HCT116 (cell line): ENCODE results near the gene MUC4. TPM values are rescaled to one million over a fixed set of nuclear protein-coding genes. Genes with fewer than 3 reads are reported as not detected.
"Not testable (repeated sequence)": the region's sequence is repeated elsewhere in the genome, so short reads cannot be mapped to it uniquely, and the experiment has no call there.

Experiments
- ATAC-seq: fragments of 200-7000 bp; cut with Tn5 transposase; 2 replicates; pipeline ENCODE4 v1.9.1; 2020; ENCODE audit warnings: mild to moderate bottlenecking, moderate library complexity
- BruUV-seq: library from RNA; stranded (reverse); fragments of 400-500 nt; replicated peaks from 2 replicates; lab custom pipeline; 2021; lab: Mats Ljungman, UMichigan
- CTCF ChIA-PET: fragments of 300-600 bp; sonication (Branson Sonifier 250); formaldehyde crosslinking; loops from one replicate; lab custom pipeline; 2021; ENCODE audit warnings: antibody characterized with exemption; lab: Charles Lee
- POLR2A ChIA-PET: fragments of 300-600, 350-600 bp; sonication (Branson Sonifier 250); formaldehyde crosslinking; loops from one replicate; lab custom pipeline; 2021; ENCODE audit warnings: antibody characterized with exemption; lab: Charles Lee
- RAD21 ChIA-PET, 2 experiments: fragments of 300-600 bp; sonication (Branson Sonifier 250); formaldehyde crosslinking; loops; one replicate each; lab custom pipeline; 2023; ENCODE audit warnings: low total read pairs in 2 of 2; ENCODE audit not compliant: uncharacterized antibody in 2 of 2, unreplicated experiment in 2 of 2, low non-redundant PET in 1 of 2; lab: Charles Lee
- DNase-seq: peaks from one replicate; pipeline ENCODE4 v3.0.0-alpha.2; 2010; ENCODE audit warnings: low read depth, low spot score
- H2AFZ ChIP-seq: fragments of 200-600 bp; shearing (Covaris generic), sonication (generic); 2 replicates; pipeline ENCODE4 v1.6.1; 2017; ENCODE audit warnings: low read depth, mixed run types, mixed read lengths, antibody characterized with exemption, low read length; ENCODE audit not compliant: poor library complexity, severe bottlenecking
- H3K27ac ChIP-seq: 2 replicates; pipeline ENCODE4 v1.5.1; 2012; ENCODE audit warnings: low read depth, low read length
- H3K27me3 ChIP-seq: fragments of 200-600 bp; sonication (generic); 2 replicates; pipeline ENCODE4 v1.6.1; 2016; ENCODE audit warnings: mixed run types, low read length, mixed read lengths; ENCODE audit not compliant: insufficient read depth
- H3K36me3 ChIP-seq, 2 experiments: fragments of 200-500 bp in 1 of 2; fragments of 200-600 bp in 1 of 2; sonication (Bioruptor generic) in 1 of 2; sonication (generic) in 1 of 2; 2 replicates each; pipeline versions ENCODE4 v1.5.1 to v1.6.1; 2014 to 2016; ENCODE audit warnings: low read length in 2 of 2, inconsistent platforms in 1 of 2, mixed read lengths in 1 of 2, mixed run types in 1 of 2; ENCODE audit not compliant: insufficient read depth in 2 of 2, control insufficient read depth in 1 of 2
- H3K4me1 ChIP-seq, 2 experiments: fragments of 200-600 bp in 1 of 2; sonication (generic) in 1 of 2; 2 replicates each; pipeline versions ENCODE4 v1.5.1 to v1.6.1; 2012 to 2017; ENCODE audit warnings: low read length in 2 of 2, inconsistent platforms in 1 of 2, mild to moderate bottlenecking in 1 of 2, mixed read lengths in 1 of 2, mixed run types in 1 of 2, moderate library complexity in 1 of 2; ENCODE audit not compliant: insufficient read depth in 2 of 2, control insufficient read depth in 1 of 2
- H3K4me2 ChIP-seq: fragments of 200-600 bp; sonication (generic); 2 replicates; pipeline ENCODE4 v1.6.1; 2017; ENCODE audit warnings: mixed run types, low read length, mixed read lengths
- H3K4me3 ChIP-seq, 2 experiments: fragments of 200-600 bp in 1 of 2; sonication (generic) in 1 of 2; replicated peaks in 1 of 2; 2 replicates each; pipeline ENCODE4 v1.5.1; 2011 to 2016; ENCODE audit warnings: low read length in 2 of 2, control low read depth in 1 of 2, low read depth in 1 of 2, mild to moderate bottlenecking in 1 of 2, mixed read lengths in 1 of 2, mixed run types in 1 of 2
- H3K79me2 ChIP-seq: fragments of 200-600 bp; sonication (generic); 2 replicates; pipeline ENCODE4 v1.6.1; 2017; ENCODE audit warnings: mild to moderate bottlenecking, mixed run types, low read length, moderate library complexity, mixed read lengths; ENCODE audit not compliant: insufficient read depth
- H3K9ac ChIP-seq: fragments of 200-600 bp; sonication (generic); 2 replicates; pipeline ENCODE4 v1.6.1; 2016; ENCODE audit warnings: low read length, mixed read lengths
- H3K9me2 ChIP-seq: fragments of 200-600 bp; sonication (generic), shearing (Covaris generic); 2 replicates; pipeline ENCODE4 v1.6.1; 2017; ENCODE audit warnings: mixed run types, mild to moderate bottlenecking, moderate library complexity; ENCODE audit not compliant: insufficient read depth
- H3K9me3 ChIP-seq, 2 experiments: fragments of 200-500 bp in 1 of 2; fragments of 200-600 bp in 1 of 2; sonication (Bioruptor generic) in 1 of 2; sonication (generic) in 1 of 2; 2 replicates each; pipeline ENCODE4 v1.6.1; 2014 to 2017; ENCODE audit warnings: low read length in 2 of 2, mixed read lengths in 2 of 2, inconsistent platforms in 1 of 2, low read depth in 1 of 2, mild to moderate bottlenecking in 1 of 2, mixed run types in 1 of 2, moderate library complexity in 1 of 2; ENCODE audit not compliant: control insufficient read depth in 1 of 2, insufficient read depth in 1 of 2
- H4K20me1 ChIP-seq: fragments of 200-600 bp; sonication (generic), shearing (Covaris generic); 2 replicates; pipeline ENCODE4 v1.6.1; 2017; ENCODE audit warnings: mixed run types, mild to moderate bottlenecking, moderate library complexity; ENCODE audit not compliant: insufficient read depth
- intact Hi-C: fragments of 100-400 bp; cut with micrococcal nuclease; formaldehyde crosslinking; loops from 2 replicates; pipeline ENCODE4 v1.10.0; 2022
- total RNA-seq: library from RNA; stranded (reverse); gene quantifications from one replicate; pipeline ENCODE4 v1.2.1, GENCODE V29; 2021; ENCODE audit not compliant: unreplicated experiment

The MUC4 gene
- total RNA-seq, 1 experiment from 2014 or later = 0.64 TPM

GRCh38 chr3:195722996-195723345 lies 88.8 kb downstream of the MUC4 start:
- RAD21 ChIA-PET, H3K4me2 ChIP-seq, H3K27ac ChIP-seq, DNase-seq, H3K4me3 ChIP-seq, ATAC-seq, H3K9ac ChIP-seq, H2AFZ ChIP-seq, H3K9me3 ChIP-seq, H3K36me3 ChIP-seq, H3K79me2 ChIP-seq, CTCF ChIA-PET, BruUV-seq, POLR2A ChIA-PET, H4K20me1 ChIP-seq, H3K9me2 ChIP-seq, H3K27me3 ChIP-seq: not testable (repeated sequence)
- peaks cover 10 to 25% of the 10 kb centered on the region in 2 experiments for H3K4me1 ChIP-seq
- intact Hi-C loops = loop anchor here (5.0 kb wide), 1 partner anchor 106 kb away; no protein-coding TSS in a partner anchor

DNA sequence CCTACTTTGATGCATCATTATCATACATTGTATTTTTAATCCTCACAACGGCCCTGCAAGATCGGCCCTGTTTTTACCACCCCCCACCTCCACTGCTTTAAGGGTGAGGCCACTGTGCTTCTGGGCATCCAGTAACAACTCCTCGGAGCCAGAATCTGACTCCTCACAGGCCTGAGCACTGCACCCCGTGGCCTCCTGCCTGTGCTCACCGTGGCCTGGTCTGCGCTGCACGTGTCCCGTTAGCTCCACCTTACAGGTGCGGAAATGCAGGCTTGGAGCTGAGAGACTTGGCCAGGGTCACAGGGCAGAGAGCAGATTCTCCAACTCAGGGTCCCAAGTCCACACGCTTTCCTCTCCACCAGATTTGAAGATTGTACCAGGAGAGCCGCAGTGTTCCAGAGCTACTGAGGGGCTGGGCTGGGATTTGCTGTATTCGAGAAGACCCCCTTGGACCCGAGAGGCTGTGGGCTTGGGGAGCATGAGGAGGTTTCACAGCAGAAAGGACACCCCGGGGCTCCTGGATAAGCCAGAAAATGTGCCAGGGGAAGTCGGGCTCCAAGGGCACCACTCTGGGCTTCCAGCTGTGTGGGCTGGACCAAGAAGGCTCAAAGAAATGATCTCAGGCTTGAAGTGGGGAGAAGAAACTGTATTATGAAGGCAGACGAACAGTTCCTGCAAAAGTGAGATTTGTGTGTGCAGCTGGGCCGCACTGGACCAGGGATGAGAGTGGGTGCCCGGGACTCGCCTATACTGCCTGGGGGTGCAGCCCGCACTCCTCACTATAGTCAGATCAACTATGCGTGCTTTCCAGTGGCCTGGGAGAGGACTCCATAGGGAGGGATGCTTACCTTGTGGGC lies 89.4 kb downstream of the MUC4 start:
- H3K9me2 ChIP-seq, H4K20me1 ChIP-seq, DNase-seq, H3K36me3 ChIP-seq, H3K27ac ChIP-seq, ATAC-seq, H3K9me3 ChIP-seq, H3K27me3 ChIP-seq, H2AFZ ChIP-seq, H3K4me3 ChIP-seq, H3K79me2 ChIP-seq, CTCF ChIA-PET, BruUV-seq, RAD21 ChIA-PET, POLR2A ChIA-PET, H3K4me2 ChIP-seq, H3K9ac ChIP-seq: not testable (repeated sequence)
- intact Hi-C loops = loop anchor here (5.0 kb wide), 1 partner anchor 105 kb away; no protein-coding TSS in a partner anchor
- peaks cover 12 to 27% of the 10 kb centered on the region in 2 experiments for H3K4me1 ChIP-seq

DNA sequence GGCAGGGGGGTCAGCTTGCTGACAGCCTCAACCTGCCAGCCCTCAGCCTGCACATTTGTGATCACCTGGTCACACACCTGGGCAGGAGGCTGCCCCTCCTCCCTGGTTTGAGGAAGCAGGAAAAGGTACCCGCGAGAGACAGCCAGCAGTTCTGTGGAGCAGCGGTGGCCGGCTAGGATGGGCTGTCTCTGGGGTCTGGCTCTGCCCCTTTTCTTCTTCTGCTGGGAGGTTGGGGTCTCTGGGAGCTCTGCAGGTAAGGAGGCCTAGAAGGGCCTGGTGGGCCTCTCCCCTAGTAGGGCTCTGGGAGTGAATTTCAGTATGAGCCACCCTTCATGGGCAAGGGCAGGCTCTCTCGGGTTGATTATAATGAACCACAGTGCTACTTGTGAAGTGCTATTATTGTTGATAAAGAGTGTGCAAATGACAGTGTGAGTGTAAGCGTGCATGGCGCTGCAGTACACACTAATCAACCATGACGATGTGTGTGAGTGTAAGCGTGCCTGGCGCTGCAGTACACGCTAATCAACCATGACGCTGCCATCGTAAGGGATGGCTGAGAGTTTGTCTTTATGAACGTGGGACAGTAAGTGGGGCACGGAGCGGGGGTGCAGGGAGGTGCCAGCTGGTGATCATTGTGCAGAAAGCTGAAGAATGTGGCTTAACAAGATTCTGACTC lies 90.8 kb downstream of the MUC4 start, which contains the start of gene MUC20:
TSS of gene MUC20 (plus strand) at position 148 of the 676 bp plus-strand sequence. CDS start at position 178, 30 bp downstream.
- DNase-seq, H3K79me2 ChIP-seq, H3K36me3 ChIP-seq, H2AFZ ChIP-seq, POLR2A ChIA-PET, H3K4me3 ChIP-seq, H4K20me1 ChIP-seq, ATAC-seq, H3K9me2 ChIP-seq, H3K9me3 ChIP-seq, CTCF ChIA-PET, H3K27ac ChIP-seq, H3K9ac ChIP-seq, H3K27me3 ChIP-seq, BruUV-seq: not testable (repeated sequence)
- peaks cover 25 to 41% of the 10 kb centered on the region in 2 experiments for H3K4me1 ChIP-seq
- RAD21 ChIA-PET = interaction anchor here in 1 of 2 experiments (0.7 kb wide), 1 partner anchor 133 kb away, joined by 4 read pairs; no protein-coding TSS in a partner anchor
- H3K4me2 ChIP-seq = peak within 1 kb of the TSS; percentile 32; the same call in 1 of the 2 replicates
- intact Hi-C loops = loop anchor here (5.0 kb wide), 1 partner anchor 104 kb away; no protein-coding TSS in a partner anchor
